Stimulated activated CD8-positive, alpha-beta memory T cell treated with anti-CD3 and anti-CD28 coated beads, Interleukin-2, amount 100 ng/mL, for 1 hour (primary cell): Measurements from ENCODE around the gene ABCA13.
"Not testable (repeated sequence)": the region's sequence is repeated elsewhere in the genome, so short reads cannot be mapped to it uniquely, and the experiment has no call there.

Experiments used
- DNase-seq, 2 donors: peaks; one replicate each; pipeline ENCODE4 v3.0.0-alpha.2; 2020; ENCODE audit warnings: low read depth in 2 of 2

Gene ABCA13, protein sequence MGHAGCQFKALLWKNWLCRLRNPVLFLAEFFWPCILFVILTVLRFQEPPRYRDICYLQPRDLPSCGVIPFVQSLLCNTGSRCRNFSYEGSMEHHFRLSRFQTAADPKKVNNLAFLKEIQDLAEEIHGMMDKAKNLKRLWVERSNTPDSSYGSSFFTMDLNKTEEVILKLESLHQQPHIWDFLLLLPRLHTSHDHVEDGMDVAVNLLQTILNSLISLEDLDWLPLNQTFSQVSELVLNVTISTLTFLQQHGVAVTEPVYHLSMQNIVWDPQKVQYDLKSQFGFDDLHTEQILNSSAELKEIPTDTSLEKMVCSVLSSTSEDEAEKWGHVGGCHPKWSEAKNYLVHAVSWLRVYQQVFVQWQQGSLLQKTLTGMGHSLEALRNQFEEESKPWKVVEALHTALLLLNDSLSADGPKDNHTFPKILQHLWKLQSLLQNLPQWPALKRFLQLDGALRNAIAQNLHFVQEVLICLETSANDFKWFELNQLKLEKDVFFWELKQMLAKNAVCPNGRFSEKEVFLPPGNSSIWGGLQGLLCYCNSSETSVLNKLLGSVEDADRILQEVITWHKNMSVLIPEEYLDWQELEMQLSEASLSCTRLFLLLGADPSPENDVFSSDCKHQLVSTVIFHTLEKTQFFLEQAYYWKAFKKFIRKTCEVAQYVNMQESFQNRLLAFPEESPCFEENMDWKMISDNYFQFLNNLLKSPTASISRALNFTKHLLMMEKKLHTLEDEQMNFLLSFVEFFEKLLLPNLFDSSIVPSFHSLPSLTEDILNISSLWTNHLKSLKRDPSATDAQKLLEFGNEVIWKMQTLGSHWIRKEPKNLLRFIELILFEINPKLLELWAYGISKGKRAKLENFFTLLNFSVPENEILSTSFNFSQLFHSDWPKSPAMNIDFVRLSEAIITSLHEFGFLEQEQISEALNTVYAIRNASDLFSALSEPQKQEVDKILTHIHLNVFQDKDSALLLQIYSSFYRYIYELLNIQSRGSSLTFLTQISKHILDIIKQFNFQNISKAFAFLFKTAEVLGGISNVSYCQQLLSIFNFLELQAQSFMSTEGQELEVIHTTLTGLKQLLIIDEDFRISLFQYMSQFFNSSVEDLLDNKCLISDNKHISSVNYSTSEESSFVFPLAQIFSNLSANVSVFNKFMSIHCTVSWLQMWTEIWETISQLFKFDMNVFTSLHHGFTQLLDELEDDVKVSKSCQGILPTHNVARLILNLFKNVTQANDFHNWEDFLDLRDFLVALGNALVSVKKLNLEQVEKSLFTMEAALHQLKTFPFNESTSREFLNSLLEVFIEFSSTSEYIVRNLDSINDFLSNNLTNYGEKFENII (N-terminal part only)

DNA sequence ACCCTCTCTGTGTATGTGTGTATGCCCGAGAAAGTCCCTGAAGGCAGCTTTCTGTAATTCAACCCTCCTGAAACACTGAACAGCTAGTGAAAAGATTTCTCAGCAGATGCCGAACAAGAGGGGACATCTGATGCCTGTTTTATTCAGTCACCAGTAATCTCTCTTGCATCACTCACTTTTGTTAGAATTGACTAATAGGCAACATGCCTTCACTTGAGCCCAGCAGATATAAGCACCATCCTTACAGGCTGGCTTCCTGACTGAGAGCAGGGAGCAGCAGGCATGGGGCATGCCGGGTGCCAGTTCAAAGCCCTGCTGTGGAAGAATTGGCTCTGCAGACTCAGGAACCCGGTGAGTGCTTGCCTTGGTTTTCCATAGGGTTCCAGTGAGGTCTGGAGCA, at the start of gene ABCA13:
TSS of gene ABCA13 (plus strand) at position 257 of the 400 bp plus-strand sequence. CDS start at position 283, 26 bp downstream.
- DNase-seq = no peak

DNA sequence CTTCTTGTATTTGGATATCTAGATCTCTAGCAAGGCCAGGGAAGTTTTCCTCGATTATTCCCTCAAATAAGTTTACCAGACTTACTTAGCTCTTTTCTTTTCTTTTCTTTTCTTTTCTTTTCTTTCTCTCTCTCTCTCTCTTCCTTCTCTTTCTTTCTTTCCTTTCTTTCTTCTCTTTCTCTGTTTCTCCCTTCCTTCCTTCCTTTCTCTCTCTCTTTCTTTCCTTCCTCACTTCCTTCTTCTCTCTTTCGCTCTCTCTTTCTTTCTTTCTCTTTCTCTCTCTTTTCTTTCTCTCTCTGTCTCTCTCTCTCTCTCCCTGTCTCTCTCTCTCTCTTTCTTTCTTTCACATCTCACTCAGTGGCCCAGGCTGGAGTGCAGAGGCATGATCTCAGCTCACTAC, 45.2 kb upstream of the ABCA13 start:
- DNase-seq = no peak

DNA sequence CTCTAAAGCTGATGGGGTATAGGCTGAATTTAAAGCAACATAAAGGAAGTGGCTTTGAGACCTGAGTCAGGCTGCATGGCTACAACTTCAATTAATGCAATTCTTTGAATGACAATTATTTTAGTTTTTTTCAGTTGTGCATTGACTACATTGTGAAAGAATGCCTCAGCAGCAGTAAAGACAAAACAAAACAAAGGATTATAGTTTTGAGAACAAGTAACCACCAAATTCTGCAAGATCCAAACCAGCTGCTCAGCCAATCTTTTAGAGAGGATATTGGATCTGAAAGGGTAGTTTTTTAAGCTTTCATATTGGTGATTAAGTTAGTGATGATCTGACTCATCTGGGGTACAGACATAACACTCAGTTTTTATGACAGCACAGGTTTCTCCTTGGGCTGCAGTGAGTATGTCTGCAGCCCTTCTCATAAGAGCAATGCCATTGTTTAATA, 40.6 kb upstream of the ABCA13 start:
- no peak for DNase-seq

DNA sequence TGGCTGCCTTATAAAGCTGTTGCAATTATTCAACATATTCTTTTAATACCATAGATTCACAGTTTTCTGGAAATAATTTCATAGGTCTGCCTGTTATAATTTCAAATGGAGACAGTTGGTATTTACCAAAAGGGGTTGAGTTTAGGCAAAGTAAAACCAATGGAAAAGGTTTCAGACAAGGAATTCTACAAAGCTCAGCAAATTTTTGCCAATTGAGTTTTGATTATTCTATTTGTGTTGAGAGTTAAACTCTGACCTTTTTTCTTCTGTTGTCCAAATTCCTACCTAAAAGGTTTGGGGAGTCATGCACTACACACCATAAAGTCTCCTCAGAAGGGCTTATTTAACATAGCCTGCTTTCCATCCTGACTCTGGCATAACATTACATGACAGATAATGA, 38.5 kb upstream of the ABCA13 start:
- no peak for DNase-seq

DNA sequence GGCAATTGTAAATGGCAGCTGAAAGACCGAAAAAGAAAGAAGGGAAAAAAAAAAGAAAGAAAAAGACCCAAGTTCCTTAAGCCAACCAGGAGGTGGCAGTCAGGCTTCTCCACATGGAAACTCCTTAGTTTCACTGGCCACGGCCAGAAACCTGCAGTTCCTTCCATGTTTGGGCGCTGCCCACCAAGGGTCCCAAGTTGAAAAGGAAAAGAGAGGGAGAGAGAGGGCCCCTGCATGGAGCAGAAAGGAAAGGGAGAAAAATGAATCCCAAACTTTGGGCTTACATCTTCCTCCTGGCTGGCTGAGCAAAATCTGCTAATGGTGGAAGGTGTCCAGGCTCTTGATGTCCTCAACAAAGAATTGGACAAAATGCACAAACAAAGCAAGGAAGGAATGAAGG, 31.8 kb upstream of the ABCA13 start:
- DNase-seq = no peak

DNA sequence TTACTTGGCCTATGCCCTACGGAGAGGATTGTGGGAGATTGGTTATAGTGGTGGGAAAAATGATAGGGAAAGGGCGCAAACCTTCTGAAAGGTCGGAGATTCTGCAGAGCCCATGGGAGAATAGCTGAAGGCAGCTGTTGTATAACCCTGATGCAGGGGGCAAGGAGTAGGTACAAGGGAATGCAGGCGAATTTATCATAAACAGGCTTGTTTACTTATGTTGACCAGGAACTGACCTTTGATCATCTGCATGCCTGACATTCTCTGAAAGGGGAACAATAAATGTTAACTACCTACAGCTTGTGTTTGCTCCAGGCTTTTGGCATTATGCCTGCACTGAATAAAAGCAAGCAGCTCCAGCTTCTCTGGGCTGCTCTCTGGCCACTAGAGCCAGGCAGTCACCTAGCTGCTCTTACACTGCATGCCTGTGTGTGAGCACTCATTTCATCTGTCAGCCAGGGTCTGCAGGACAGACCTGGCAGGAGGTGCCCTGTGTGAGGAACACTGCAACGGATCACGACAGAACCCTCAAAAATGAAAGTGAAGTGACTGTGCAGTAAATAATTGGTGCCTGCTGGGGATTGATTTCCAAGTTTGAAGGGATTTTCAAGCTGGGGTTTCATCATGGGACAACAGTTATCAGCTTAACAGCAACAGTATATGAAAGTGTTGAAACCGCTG, 31.1 kb upstream of the ABCA13 start:
- no peak for DNase-seq

DNA sequence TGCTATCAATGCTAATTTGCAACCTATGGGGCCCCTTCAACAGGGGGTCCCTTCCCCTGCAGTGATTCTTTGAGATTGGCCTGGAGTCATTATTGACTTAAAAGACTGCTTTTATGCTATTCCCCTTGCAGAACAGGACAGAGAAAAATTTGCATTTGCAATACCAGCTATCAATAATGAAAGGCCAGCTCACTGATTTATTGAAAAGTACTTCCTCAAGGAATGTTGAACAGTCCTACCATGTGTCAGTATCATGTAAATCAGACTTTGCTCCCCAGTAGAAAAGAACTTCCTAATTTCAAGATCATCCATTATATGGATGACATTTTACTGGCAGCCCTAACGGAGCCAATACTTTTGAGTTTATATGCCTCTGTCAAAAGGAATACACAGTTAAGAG, 29.7 kb upstream of the ABCA13 start:
- no peak for DNase-seq

DNA sequence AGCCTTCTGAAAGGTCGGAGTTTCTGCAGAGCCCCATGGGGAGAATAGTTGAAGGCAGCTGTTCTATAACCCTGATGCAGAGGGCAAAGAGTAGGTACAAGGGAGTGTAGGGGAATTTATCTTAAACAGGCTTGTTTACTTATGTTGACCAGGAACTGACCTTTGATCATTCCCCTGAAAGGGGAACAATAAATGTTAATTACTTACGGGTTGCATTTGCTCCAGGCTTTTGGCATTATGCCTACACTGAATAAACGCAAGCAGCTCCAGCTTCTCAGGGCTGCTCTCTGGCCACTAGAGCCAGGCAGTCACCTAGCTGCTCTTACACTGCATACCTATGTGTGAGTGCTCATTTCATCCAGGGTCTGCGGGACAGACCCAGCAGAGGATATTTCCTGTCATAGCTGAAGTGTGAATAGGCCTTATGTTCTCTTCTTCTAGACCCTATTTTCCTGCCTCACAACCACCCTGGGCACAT, 26.9 kb upstream of the ABCA13 start:
- DNase-seq = no peak

DNA sequence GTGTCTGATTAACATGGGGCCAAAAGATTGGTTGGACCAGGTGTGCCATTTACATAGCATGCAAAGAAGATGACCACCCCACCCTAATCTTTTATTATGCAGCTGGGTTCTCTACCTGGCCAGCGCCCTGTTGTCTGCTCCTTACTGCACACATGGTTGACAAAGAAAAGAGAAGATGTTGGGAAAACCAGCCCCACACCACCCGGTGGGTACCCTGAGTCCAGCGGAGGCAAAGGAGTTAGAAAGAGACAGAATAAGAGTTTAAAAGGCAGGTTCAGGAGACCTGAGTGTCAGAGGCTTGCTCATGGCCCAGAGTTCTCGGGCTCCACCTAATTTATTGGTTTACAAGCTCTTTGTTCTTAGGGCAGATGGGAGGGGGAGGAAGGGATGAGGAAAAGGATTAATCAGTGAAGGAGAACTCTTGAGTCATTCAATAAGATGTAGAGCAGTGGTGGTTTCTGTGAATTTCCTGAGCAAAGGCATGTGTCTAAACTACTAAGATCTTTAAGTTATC, 24.1 kb upstream of the ABCA13 start:
- no peak for DNase-seq

DNA sequence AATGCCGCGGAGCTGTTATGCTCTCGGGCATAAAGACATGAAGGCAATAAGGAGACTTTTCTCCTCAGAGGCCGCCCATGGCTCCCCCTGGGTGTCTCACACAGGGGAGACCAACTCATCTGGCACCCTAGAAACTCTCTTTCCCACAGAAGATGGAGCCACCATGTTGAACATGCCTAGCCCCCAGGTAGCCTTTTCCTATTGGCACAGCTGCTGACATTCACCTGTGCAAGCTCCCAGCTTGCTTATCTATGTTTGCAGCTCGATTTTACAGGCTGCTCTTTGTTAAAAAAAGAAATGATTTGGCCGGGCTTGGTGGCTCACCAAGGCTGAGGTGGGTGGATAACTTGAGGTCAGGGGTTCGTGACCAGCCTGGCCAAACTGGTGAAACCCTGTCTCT, 23.6 kb upstream of the ABCA13 start:
- DNase-seq = not testable (repeated sequence)

DNA sequence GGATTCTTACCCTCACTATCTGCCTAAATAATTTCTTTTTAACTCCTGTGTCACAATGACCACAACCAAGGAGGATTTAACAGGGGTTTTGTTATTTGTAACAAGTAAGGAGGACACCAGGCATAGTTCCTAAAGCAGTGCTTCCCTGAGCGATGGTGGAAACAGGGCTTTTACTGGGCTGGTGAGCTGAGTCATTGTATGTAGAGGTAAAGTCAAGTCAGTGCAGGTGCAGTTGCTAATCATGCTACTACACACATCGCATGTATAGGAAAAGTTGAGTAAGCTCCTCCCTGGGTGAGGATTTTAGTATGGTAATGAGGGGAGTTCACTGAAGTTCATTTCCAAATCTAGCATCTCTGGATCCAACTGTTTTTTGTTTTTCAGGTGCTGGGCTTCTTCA, 22.9 kb upstream of the ABCA13 start:
- no peak for DNase-seq

DNA sequence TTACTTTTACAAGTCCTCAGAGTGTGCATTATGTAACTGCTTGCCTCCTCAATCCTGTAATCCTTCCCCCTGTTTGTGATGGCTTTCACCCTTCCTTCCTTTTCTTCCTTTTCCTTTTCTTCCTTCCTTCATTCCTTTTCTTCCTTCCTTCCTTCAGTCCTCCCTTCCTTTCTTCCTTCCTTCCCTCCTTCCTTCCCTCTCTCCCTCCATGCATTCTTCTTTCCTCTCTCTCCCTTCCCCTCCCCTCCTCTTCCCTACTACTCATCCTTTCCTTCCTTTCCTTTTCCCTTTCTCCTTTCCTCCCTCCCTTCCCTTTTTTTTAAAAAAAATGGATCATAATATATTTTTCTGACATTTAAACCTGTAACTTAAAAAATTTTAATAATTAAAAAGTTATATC, 22.2 kb upstream of the ABCA13 start:
- DNase-seq = no peak

DNA sequence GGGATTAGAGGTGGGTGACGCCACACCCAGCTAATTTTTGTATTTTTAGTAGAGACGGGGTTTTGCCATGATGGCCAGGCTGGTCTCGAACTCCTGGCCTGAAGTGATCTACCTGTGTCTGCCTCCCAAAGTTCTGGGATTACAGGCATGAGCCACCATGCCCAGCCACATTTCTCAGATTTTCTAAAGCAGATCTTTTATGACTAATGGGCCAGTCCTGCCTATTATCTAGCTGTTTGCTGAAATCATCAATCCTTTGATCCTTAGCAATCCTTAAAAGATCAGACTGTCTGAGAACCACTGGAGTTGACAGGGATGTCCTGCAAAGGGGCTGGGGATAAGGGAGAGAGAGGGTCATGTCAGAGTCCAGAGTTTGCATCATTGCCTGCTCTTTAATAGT, 21.2 kb upstream of the ABCA13 start:
- DNase-seq = no peak

DNA sequence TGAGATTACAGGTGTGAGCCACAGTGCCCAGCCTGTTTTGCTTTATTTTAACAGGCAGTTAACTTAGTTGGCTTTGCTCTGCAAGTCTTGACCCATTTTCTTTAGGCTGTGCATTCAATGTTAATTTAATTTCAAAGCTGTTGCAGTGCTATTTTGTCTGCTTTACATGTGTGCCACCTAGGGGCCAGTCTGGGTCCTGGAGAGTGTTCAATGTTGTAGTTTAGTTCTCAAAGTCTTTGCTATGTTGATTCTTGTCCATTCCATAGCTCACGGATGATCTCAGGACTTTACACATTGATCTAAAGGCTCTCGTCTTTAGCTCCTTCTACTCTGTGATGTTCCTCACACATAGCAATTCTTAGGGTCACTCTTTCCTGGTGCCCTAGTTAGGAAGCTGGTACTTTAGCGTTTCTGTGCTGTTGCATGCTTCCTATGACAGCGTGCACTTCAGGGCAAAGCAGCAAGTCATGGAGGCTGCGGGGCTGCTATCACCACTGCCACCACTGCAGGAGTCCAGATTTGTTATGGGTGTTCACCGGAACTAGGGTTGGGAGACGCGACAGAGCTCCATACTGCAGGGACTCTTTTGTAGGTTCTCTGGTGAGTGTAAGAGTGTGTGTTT, 16.4 kb upstream of the ABCA13 start:
- DNase-seq = no peak

DNA sequence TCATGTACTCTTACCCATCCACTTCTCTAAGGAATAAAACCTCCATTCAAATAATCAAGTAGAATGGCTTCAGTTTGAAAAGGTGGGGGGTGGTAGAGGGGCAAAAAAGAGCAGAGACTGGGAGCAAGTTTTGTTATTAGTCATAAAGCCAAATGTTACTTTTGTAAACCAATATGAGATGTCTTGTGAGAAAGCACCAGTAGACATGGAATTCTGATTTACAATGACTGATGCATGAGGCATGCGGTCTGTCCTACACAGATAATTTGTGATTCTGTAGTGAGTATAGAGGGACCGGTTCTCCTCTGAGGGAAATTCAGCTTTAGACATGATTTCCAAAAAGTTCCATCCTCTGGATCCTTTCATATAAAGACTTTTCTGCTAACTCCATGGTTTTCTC, 12.9 kb upstream of the ABCA13 start:
- DNase-seq = no peak

DNA sequence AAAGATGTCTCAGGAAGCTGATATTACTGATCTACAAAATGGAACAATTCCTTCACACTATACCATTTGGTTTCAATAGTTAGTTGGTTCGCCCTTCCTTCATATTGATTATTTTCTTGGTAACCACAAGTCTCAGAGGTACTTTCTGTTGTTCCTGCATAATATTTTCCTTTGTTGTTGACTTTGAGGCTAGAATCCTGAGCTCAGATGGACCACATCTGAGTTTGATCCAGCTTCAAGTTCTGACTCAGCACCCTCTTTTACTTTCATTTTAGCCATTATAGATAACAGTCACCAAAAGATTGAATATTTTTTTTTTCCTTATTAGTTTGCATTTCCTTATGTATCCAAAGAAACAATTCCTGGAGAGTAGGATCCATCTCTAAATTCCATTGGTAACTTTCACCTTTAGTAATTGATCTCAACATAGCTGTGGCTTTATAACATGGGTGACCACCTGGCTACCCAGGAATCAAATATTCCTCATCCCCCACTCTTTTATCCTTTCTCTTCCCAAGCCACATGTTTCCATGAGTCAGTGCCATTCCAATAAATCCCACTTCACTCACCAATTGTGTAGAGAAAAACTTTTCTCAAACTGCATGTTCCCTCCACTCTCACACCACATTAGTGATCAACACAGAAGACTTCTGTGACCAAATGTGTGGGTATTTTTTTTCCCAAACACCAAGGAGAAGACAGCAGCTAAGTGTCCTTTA, 9.7 kb upstream of the ABCA13 start:
- DNase-seq = no peak

DNA sequence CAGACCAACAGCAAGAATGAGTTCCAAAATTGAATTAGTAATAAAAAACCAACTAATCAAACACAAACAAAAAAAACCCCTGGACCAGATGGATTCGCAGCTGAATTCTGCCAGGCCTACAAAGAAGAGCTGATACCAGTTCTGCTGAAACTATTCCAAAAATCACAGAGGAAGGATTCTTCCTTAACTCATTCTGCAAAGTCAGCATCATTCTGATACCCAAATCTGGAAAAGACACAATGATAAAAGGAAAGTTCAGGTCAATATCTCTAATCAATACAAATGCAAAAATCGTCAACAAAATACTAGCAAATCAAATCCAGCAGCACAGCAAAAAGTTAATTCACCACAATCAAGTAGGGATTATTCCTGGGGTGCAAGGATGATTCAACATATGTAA, 6.1 kb upstream of the ABCA13 start:
- no peak for DNase-seq

DNA sequence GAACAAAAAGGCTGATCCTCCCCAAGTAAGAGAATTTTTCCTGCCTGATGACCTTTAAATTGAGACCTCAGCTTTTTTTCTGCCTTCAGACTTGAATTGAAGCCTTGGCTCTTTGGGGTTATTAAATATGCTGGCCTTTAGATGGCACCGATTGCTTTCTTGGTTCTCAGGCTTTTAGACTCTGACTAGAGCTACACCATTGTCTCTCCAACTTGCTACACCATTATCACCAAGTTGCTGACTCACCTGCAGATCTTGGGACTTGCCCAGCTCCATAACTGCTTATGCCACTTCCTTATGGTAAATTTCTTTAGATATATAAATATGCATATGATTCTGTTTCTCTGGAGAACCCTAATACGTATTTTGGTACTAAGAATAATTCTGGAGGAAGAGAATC, 3.1 kb upstream of the ABCA13 start:
- no peak for DNase-seq

DNA sequence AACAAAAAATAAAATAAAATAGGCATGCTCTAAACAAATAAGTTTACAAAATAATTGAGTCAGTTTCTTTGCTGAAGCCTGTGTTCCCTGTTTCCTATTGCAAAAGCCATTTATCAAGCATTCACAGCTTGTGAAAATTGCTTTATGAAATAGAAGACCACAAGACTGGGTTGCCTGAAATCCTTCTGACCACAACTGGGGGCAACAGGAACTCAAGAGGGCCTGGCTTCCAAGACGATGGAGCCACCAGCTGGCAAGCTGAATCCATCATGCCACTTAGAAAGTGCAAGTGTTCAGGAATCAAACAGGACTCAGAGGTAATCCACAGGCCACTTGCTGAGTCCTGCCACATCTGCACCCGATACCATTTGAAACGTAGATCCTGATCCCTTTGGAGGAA, 752 bp upstream of the ABCA13 start:
- DNase-seq = no peak

DNA sequence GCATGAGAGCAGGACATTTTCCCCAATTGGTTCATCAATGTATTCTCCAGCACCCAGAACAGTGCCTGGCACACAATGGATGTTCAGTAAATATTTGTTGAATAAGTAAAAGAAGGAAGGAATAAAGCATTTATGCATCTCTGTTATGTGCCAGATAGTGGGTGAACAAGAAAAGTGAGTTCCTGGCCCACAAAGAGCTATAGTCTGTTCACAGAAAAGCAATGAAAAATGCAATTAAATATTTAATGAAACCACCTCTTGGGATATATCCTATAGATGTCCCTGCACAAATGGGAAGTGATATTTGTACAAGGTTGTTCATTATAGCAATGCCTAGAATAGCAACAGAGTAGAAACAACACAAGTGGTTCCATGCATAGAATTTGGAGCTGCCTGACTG, 2.1 kb downstream of the ABCA13 start:
- no peak for DNase-seq
